Measurements from ENCODE around the gene SLC31A1. TPM values are rescaled to one million over a fixed set of nuclear protein-coding genes. Genes with fewer than 3 reads are reported as not detected.

The SLC31A1 gene
- total RNA-seq, 1 experiment from 2014 or later = 34.4 TPM

GRCh38 chr9:113205861-113206260 lies 15.5 kb upstream of the SLC31A1 start:
- Histone ChIP-seq H3K27ac (ENCODE audit: insufficient read length, low read depth, low read length) (no peak overlapping the region), H3K23me2 (ENCODE audit: insufficient read length, low read depth, low read length, poor library complexity, severe bottlenecking) (no peaks in the 10 kb centered on the region), H2BK5ac (ENCODE audit: insufficient read length, low read length) (no peak overlapping the region), H3K4me2 (ENCODE audit: insufficient read depth, insufficient read length, low read length) (no peak overlapping the region), H2BK15ac (ENCODE audit: low read depth, low read length) (no peak overlapping the region), H4K91ac (ENCODE audit: insufficient read length, low read depth, low read length) (no peak overlapping the region), H3K23ac (ENCODE audit: insufficient read length, low read depth, low read length) (no peak overlapping the region), H3K56ac (ENCODE audit: insufficient read length, low read depth, low read length) (no peak overlapping the region), H4K20me1 (ENCODE audit: control insufficient read depth, insufficient read depth, insufficient read length) (no peaks in the 10 kb centered on the region), H3T11ph (ENCODE audit: low read length) (no peak overlapping the region), H3K9me3 (ENCODE audit: control insufficient read depth, low read depth, low read length) (no peaks in the 10 kb centered on the region), H3K79me2 (ENCODE audit: insufficient read depth, low read length) (no peaks in the 10 kb centered on the region), H3K27me3 (ENCODE audit: insufficient read depth, low read length) (no peaks in the 10 kb centered on the region), H2AFZ (ENCODE audit: low read length) (no peak overlapping the region), H3K4me1 (ENCODE audit: insufficient read depth, low read length) (no peaks in the 10 kb centered on the region), H3K14ac (ENCODE audit: insufficient read depth, low read length) (no peak overlapping the region), H2BK20ac (ENCODE audit: low read depth, low read length, poor library complexity, severe bottlenecking) (no peak overlapping the region), H3K79me1 (ENCODE audit: insufficient read depth, low read depth, low read length, poor library complexity, severe bottlenecking) (no peaks in the 10 kb centered on the region), H3K4ac (ENCODE audit: low read depth, low read length) (no peak overlapping the region), H3K9ac (ENCODE audit: extremely low read depth, insufficient read length, low read length) (no peak overlapping the region), H2AK5ac (ENCODE audit: insufficient read length, low read length) (no peak overlapping the region), H3K18ac (ENCODE audit: insufficient read length, low read depth, low read length) (no peak overlapping the region), H2BK120ac (ENCODE audit: low read depth, low read length, poor library complexity, severe bottlenecking) (no peak overlapping the region), H2BK12ac (ENCODE audit: insufficient read length, low read depth, low read length) (no peak overlapping the region), H4K8ac (replicated peaks; ENCODE audit: insufficient read length, low read depth, low read length) (no peak overlapping the region), H4K5ac (ENCODE audit: insufficient read length, low read depth, low read length) (no peak overlapping the region)
- DNase-seq = no peak
- H3K4me1 Mint-ChIP-seq = no peaks in the 10 kb centered on the region
- H3K27ac Mint-ChIP-seq = no peak overlapping the region
- H3K27me3 Mint-ChIP-seq (ENCODE audit: low read depth) = peaks cover 1% of the 10 kb centered on the region; the same call in 1 of the 2 replicates
- TF ChIP-seq CTCF (conservative IDR thresholded peaks at IDR 0.05) = no peak
- no CpG with 5 or more reads among the region's 1 CpG for WGBS (ENCODE audit: extremely low coverage, insufficient read length, low lambda C conversion rate)
- H3K36me3 Mint-ChIP-seq (ENCODE audit: insufficient read depth in 1 of 3, low read depth in 3 of 3) = peaks cover 3 to 42% (median 30%) of the 10 kb centered on the region in 3 experiments; a peak in 6 of 7 replicates
- no peak overlapping the region for H3K4me3 Mint-ChIP-seq
- no peaks in the 10 kb centered on the region for H3K9me3 Mint-ChIP-seq

Measured in H9 (cell line).